Thymus (tissue), 11 donors: ENCODE measurements around the gene SPINT1. TPM values are rescaled to one million over a fixed set of nuclear protein-coding genes. Genes with fewer than 3 reads are reported as not detected.

Experiments used
- DNase-seq, 9 donors: peaks; one replicate each; pipeline ENCODE4 v3.0.0-alpha.2; 2013; ENCODE audit warnings: low spot score in 9 of 9, low read depth in 6 of 9, missing footprints in 1 of 9
- H3K27ac ChIP-seq, 2 donors: one replicate each; pipeline ENCODE4 v1.5.1; 2013; ENCODE audit warnings: control low read depth in 1 of 2, low read depth in 1 of 2, low read length in 1 of 2, mild to moderate bottlenecking in 1 of 2, moderate library complexity in 1 of 2
- H3K27me3 ChIP-seq, 2 donors: one replicate each; pipeline ENCODE4 v1.5.1; 2013; ENCODE audit warnings: low read length in 1 of 2; ENCODE audit not compliant: control insufficient read depth in 2 of 2, insufficient read depth in 1 of 2
- H3K36me3 ChIP-seq, 2 donors: one replicate each; pipeline ENCODE4 v1.5.1; 2013; ENCODE audit warnings: low read length in 1 of 2, mild to moderate bottlenecking in 1 of 2, moderate library complexity in 1 of 2; ENCODE audit not compliant: control insufficient read depth in 2 of 2, insufficient read depth in 2 of 2
- H3K4me1 ChIP-seq, 2 donors: one replicate each; pipeline ENCODE4 v1.5.1; 2013; ENCODE audit warnings: low read length in 2 of 2; ENCODE audit not compliant: control insufficient read depth in 2 of 2, insufficient read depth in 2 of 2
- H3K4me3 ChIP-seq, 2 donors: one replicate each; pipeline ENCODE4 v1.5.1; 2013; ENCODE audit warnings: low read length in 2 of 2, control low read depth in 1 of 2, mild to moderate bottlenecking in 1 of 2
- H3K9me3 ChIP-seq, 2 donors: one replicate each; pipeline ENCODE4 v1.5.1; 2013; ENCODE audit warnings: low read length in 1 of 2, mild to moderate bottlenecking in 1 of 2; ENCODE audit not compliant: control insufficient read depth in 2 of 2, insufficient read depth in 1 of 2
- WGBS: extraction: QIAGEN DNeasy Blood & Tissue Kit; methylation state at CpG from one replicate; pipeline ENCODE4 v1.1.7; 2013; 5-methylcytosine and 5-hydroxymethylcytosine counted together
- polyA plus RNA-seq: library from polyadenylated mRNA; stranded (reverse); fragments of 200-250 nt; gene quantifications from one replicate; pipeline ENCODE4 v1.2.3, GENCODE V29; 2013
- total RNA-seq: library from RNA; stranded (reverse); fragments of 120-200 nt; gene quantifications from one replicate; pipeline ENCODE4 v1.2.4, GENCODE V29; 2013
- donor health status: healthy.

The SPINT1 gene
- total and polyA plus RNA-seq, 2 donors = 9.2 to 33.8 TPM

GRCh38 chr15:40843261-40843884, 475 bp upstream of the SPINT1 start:
- Histone ChIP-seq H3K4me1 (peaks cover 18 to 29% of the 10 kb centered on the region in 2 donors), H3K27me3 (peaks cover 24 to 44% of the 10 kb centered on the region in 2 donors), H3K27ac (peak overlapping the region in 1 of 2 donors; percentile 47), H3K4me3 (peak overlapping the region in 1 of 2 donors; percentile 50), H3K9me3 (peaks cover 0 to 4% of the 10 kb centered on the region in 2 donors), H3K36me3 (no peaks in the 10 kb centered on the region)
- no peak for DNase-seq
- 42% methylated on average over 34 of the region's 34 CpGs for WGBS

DNA sequence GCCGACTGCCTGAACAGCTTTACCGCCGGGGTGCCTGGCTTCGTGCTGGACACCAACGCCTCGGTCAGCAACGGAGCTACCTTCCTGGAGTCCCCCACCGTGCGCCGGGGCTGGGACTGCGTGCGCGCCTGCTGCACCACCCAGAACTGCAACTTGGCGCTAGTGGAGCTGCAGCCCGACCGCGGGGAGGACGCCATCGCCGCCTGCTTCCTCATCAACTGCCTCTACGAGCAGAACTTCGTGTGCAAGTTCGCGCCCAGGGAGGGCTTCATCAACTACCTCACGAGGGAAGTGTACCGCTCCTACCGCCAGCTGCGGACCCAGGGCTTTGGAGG, 815 bp downstream of the SPINT1 start:
- Histone ChIP-seq H3K9me3 (peaks cover 0 to 4% of the 10 kb centered on the region in 2 donors), H3K27me3 (peaks cover 24 to 44% of the 10 kb centered on the region in 2 donors), H3K36me3 (no peaks in the 10 kb centered on the region), H3K4me1 (peaks cover 18 to 29% of the 10 kb centered on the region in 2 donors), H3K27ac (no peak overlapping the region), H3K4me3 (peak overlapping the region; percentile 49 to 50)
- peak in 2 of 9 donors; percentile 26 to 42 for DNase-seq
- WGBS = 2% methylated on average over 28 of the region's 28 CpGs

GRCh38 chr15:40845036-40845435, 1.2 kb downstream of the SPINT1 start:
- Histone ChIP-seq H3K27ac (no peak overlapping the region), H3K4me3 (peak overlapping the region; percentile 49 to 50), H3K9me3 (peaks cover 0 to 4% of the 10 kb centered on the region in 2 donors), H3K27me3 (peaks cover 24 to 44% of the 10 kb centered on the region in 2 donors), H3K36me3 (no peaks in the 10 kb centered on the region), H3K4me1 (peaks cover 18 to 29% of the 10 kb centered on the region in 2 donors)
- DNase-seq = no peak
- WGBS = 77% methylated on average over 12 of the region's 12 CpGs

GRCh38 chr15:40845511-40846284, 1.9 kb downstream of the SPINT1 start:
- no peak for DNase-seq
- peak overlapping the region in 1 of 2 donors; percentile 75 for H3K27ac ChIP-seq
- H3K27me3 ChIP-seq = peaks cover 24 to 44% of the 10 kb centered on the region in 2 donors
- H3K4me1 ChIP-seq = peaks cover 18 to 29% of the 10 kb centered on the region in 2 donors
- WGBS = 94% methylated on average over 8 of the region's 8 CpGs
- no peaks in the 10 kb centered on the region for H3K36me3 ChIP-seq
- peaks cover 0 to 4% of the 10 kb centered on the region in 2 donors for H3K9me3 ChIP-seq
- no peak overlapping the region for H3K4me3 ChIP-seq

DNA sequence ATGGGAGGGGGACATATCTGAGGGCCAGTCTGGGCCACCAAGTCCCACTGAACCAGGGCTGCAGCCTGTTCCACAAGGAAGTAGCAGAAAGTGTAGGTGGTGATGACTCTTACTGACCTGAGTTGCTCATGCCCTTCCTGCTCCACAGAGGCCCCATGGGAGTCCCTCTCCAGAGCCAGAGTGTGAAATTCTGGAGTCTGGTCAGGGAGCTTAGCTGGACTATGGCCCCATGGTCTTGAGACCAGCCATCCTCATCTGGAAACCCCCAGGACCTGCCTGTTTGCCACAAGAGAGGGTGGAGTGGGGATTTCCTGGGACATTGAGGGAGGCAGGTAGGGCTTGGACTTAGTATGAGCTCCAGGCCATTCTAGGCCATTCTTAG, 3.0 kb downstream of the SPINT1 start:
- Histone ChIP-seq H3K36me3 (no peaks in the 10 kb centered on the region), H3K27ac (peak overlapping the region; percentile 14 to 33), H3K9me3 (peaks cover 0 to 4% of the 10 kb centered on the region in 2 donors), H3K4me1 (peaks cover 18 to 29% of the 10 kb centered on the region in 2 donors), H3K4me3 (no peak overlapping the region), H3K27me3 (peaks cover 24 to 42% of the 10 kb centered on the region in 2 donors)
- no peak for DNase-seq

DNA sequence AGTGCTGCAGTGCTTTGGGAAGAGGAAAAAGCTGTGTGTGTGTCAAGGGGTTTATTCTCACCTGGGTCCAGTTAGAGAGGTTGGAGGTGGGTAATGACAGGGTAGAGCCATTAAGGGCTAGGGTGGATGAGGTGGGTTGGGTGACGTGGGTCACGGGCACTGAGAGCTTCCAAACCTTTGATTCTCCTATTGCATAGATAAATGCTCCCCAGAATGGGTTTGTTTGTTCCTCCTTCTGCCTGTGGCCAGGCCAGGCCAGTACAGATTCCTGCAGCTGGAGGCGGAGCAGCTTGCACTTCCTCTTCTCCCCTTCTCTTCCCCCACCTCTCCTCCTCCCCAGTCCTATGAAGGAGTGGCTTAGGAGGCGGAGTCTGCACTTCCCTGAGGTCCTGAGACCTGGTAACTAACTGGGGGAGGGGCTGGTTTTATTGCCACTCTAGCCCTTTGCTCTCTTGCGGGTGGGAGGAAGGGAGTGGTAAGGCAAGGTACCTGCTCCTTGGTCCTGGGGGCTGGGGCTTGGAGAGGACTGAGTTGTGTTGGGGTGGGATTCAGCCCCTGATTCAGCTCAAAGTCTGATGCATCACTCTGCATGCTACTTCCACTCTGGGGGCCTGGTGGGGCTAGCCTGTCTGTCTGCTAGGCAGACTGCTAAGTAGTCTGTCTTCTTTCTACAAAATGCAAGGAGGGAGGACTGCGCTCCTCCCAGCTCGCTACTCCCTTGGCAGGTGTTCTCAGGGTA, 3.5 kb downstream of the SPINT1 start:
- Histone ChIP-seq H3K9me3 (peaks cover 0 to 4% of the 10 kb centered on the region in 2 donors), H3K27ac (peak overlapping the region; percentile 33 to 49), H3K4me1 (peaks cover 18 to 29% of the 10 kb centered on the region in 2 donors), H3K36me3 (no peaks in the 10 kb centered on the region), H3K4me3 (no peak overlapping the region), H3K27me3 (peaks cover 24 to 36% of the 10 kb centered on the region in 2 donors)
- DNase-seq = peak in 7 of 9 donors; percentile 30 to 72 (median 43)
- 37% methylated on average over 7 of the region's 7 CpGs for WGBS

DNA sequence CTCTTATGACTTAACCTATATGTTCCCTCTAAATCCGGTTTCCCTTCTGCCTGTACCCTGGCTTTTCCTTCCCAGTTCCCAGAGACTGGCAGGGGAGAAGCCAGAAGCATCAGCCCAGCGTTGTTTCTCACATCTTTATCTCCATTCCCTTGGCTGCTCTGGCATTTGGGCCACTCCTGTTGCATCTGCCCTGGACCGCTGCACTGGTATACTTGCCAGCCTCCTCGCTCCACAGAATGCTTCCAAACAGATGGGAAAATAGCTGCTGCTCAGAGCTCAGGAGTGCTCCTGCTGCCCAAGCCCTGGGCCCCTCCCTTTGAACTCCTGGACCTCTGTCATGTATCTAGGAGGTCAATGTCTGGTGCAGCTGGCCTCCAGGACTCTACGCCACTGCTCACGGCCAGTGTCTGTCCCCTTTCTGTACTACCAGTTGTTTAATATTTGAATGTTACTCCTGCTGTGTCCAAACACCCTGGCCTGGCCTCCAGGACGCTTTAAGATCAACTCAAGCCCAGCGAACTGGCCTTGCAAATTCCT, 6.8 kb downstream of the SPINT1 start:
- H3K4me1 ChIP-seq = peaks cover 3 to 18% of the 10 kb centered on the region in 2 donors
- H3K36me3 ChIP-seq = no peaks in the 10 kb centered on the region
- no peaks in the 10 kb centered on the region for H3K9me3 ChIP-seq
- no peak overlapping the region for H3K27ac ChIP-seq
- H3K27me3 ChIP-seq = peaks cover 0 to 4% of the 10 kb centered on the region in 2 donors
- DNase-seq = no peak
- no peak overlapping the region for H3K4me3 ChIP-seq
- 95% methylated on average over 8 of the region's 8 CpGs for WGBS

GRCh38 chr15:40852529-40852928, 8.7 kb downstream of the SPINT1 start:
- H3K27me3 ChIP-seq = no peaks in the 10 kb centered on the region
- peaks cover under 1 to 13% of the 10 kb centered on the region in 2 donors for H3K4me1 ChIP-seq
- H3K4me3 ChIP-seq = no peak overlapping the region
- no peaks in the 10 kb centered on the region for H3K36me3 ChIP-seq
- H3K9me3 ChIP-seq = no peaks in the 10 kb centered on the region
- 98% methylated on average over 5 of the region's 5 CpGs for WGBS
- no peak overlapping the region for H3K27ac ChIP-seq
- no peak for DNase-seq
